BJ (cell line): Measurements from ENCODE around the gene INHBA. TPM values are rescaled to one million over a fixed set of nuclear protein-coding genes. Genes with fewer than 3 reads are reported as not detected.

Experiments used
- CTCF ChIA-PET: fragments of 350-600 bp; formaldehyde crosslinking; extraction: SDS; loops from one replicate; lab custom pipeline; 2021; ENCODE audit warnings: antibody characterized with exemption, inconsistent platforms; lab: Yijun Ruan, JAX
- POLR2A ChIA-PET: fragments of 300-600 bp; sonication (Branson Sonifier 250); formaldehyde crosslinking; extraction: SDS; loops from one replicate; lab custom pipeline; 2021; ENCODE audit warnings: antibody characterized with exemption; lab: Charles Lee
- DNase-seq: peaks from one replicate; pipeline ENCODE4 v3.0.0-alpha.2; 2011; ENCODE audit warnings: low read depth
- H3K27me3 ChIP-seq: 2 replicates; pipeline ENCODE4 v1.6.0; 2011; ENCODE audit warnings: low read length; ENCODE audit not compliant: control insufficient read depth, insufficient read depth
- H3K36me3 ChIP-seq: 2 replicates; pipeline ENCODE4 v1.5.1; 2011; ENCODE audit warnings: low read length; ENCODE audit not compliant: control insufficient read depth, insufficient read depth
- H3K4me3 ChIP-seq: 2 replicates; pipeline ENCODE4 v1.5.1; 2011; ENCODE audit warnings: low read depth, mild to moderate bottlenecking, control low read depth, low read length
- CTCF ChIP-seq: IDR thresholded peaks from 2 replicates; pipeline ENCODE4 v1.5.1; 2011; ENCODE audit warnings: low read depth, mild to moderate bottlenecking, control low read depth, inconsistent platforms, low read length, moderate library complexity; ENCODE audit not compliant: insufficient read depth
- polyA minus RNA-seq: library from RNA; depleted of rRNA, polyadenylated mRNA; stranded (reverse); fragments of >200 nt; gene quantifications from 2 replicates; pipeline ENCODE4 v1.2.3, GENCODE V29; 2011; rRNA and poly(A)+ RNA removed
- polyA plus RNA-seq: library from polyadenylated mRNA; depleted of rRNA; stranded (reverse); fragments of >200 nt; gene quantifications from 2 replicates; pipeline ENCODE4 v1.2.3, GENCODE V29; 2011; rRNA removed

Gene INHBA
- polyA plus RNA-seq (19.7 and 33.4 TPM in 2 replicates), polyA minus RNA-seq (45.5 and 64.4 TPM in 2 replicates)

DNA sequence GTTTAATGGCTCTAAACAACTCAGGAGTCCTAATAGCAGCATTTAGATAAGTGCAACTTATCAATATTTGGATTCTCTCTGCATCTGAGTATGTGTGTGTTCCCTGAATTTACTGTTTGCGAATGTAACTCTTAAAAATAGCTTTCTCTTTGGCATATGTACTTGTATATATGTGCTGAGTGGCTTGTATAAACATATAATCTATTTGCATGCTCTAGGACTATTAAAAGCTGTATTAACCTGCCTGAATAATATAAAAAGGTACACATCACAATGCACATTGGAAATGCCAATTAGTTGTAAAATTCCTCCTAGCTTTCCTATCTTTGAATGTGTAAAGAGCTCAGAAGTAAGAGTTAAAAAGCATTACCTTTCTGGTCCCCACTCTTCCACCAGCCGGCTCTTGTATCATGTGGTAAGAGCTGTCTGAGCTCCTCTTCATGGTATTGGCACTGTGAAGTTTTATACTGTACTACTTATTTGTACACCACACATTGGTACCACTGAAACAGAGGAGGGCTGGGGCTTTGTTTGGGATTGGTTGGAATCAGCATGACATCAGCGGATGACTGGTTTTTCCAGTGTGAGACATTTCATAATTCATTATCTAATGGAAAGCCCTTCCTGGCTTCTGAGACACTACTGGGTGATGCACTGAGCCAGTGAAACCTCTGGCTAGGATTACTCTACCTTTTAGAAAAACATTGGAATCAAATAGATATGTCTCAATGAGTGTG lies at the start of gene INHBA:
Gene INHBA, minus strand, starts transcription at position 456 of the 737 bp plus-strand sequence. CDS start 2,716 bp downstream, outside the sequence.
- peak; percentile 42 for DNase-seq
- Histone ChIP-seq H3K27me3 (no peaks in the 10 kb centered on the region), H3K4me3 (peak within 1 kb of the TSS; percentile 2; the same call in 1 of the 2 replicates), H3K36me3 (no peaks in the 10 kb centered on the region)
- ChIA-PET CTCF (interaction anchor here (1.0 kb wide), 1 partner anchor 1470 kb away, joined by 4 read pairs; no protein-coding TSS in a partner anchor), POLR2A (interaction anchor here (0.5 kb wide), 1 partner anchor 1266 kb away, joined by 3 read pairs; no protein-coding TSS in a partner anchor)
- no peak for TF ChIP-seq CTCF

GRCh38 chr7:41752615-41753014 lies 49.7 kb upstream of the INHBA start:
- CTCF ChIA-PET = interaction anchor here (1.2 to 1.4 kb wide), 2 partner anchors 9 to 12 kb away, joined by 3 to 4 read pairs; no protein-coding TSS in a partner anchor
- Histone ChIP-seq H3K36me3 (no peaks in the 10 kb centered on the region), H3K27me3 (no peaks in the 10 kb centered on the region), H3K4me3 (no peak overlapping the region)
- POLR2A ChIA-PET = no interaction called here
- no peak for DNase-seq
- no peak for TF ChIP-seq CTCF

GRCh38 chr7:41750661-41751540 lies 48.0 kb upstream of the INHBA start:
- ChIA-PET CTCF (interaction anchor here (0.6 kb wide), 1 partner anchor 45 kb away, joined by 3 read pairs; no protein-coding TSS in a partner anchor), POLR2A (no interaction called here)
- Histone ChIP-seq H3K27me3 (no peaks in the 10 kb centered on the region), H3K36me3 (no peaks in the 10 kb centered on the region), H3K4me3 (no peak overlapping the region)
- DNase-seq = no peak
- no peak for TF ChIP-seq CTCF

DNA sequence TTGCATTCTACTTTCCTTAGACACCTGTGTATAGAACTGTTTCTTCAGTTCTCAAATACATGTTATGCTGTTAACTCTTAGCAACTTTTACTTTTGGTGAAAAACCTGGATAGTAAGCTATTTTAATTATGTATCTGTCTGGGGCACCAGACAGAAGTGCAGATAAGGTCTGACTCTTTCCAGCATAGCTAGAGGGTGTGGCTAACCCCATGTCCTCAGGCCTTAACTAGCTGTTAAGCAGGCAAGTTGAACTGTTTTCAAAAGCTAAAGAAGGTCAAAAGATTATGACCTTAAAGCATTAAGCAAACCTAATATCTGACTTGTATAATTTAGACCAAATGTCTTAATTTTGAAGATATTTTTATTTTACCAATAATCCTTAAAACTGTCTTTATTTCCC lies 45.1 kb upstream of the INHBA start:
- H3K4me3 ChIP-seq = no peak overlapping the region
- no peak for TF ChIP-seq CTCF
- H3K36me3 ChIP-seq = no peaks in the 10 kb centered on the region
- no peak for DNase-seq
- POLR2A ChIA-PET = no interaction called here
- CTCF ChIA-PET = no interaction called here
- no peaks in the 10 kb centered on the region for H3K27me3 ChIP-seq

DNA sequence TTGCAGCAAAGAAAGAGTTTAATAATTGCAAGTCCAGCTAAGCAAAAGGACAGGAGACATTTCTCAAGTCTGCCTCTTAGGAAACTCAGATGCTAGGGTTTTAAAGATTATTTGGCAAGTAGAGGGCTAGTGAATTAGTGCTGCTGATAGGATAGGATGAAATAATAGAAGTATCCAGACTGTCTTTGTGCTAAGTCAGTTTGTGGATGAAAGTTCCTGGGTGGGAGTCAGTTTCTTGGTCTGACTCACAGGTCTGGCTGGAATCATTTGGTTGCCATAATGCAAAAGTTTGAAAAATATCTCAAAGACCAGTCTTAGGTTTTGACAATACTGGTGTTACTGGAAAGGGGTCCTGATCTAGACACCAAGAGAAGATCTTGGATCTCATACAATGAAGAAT lies 42.6 kb upstream of the INHBA start:
- ChIA-PET POLR2A (no interaction called here), CTCF (no interaction called here)
- no peak for TF ChIP-seq CTCF
- Histone ChIP-seq H3K36me3 (no peaks in the 10 kb centered on the region), H3K27me3 (no peaks in the 10 kb centered on the region), H3K4me3 (no peak overlapping the region)
- no peak for DNase-seq
